Subcutaneous adipose tissue (tissue), 4 donors: Measurements from ENCODE around the gene HSPA9. TPM values are rescaled to one million over a fixed set of nuclear protein-coding genes. Genes with fewer than 3 reads are reported as not detected.

Experiments used
- CTCF ChIP-seq: fragments of 450-650 bp; IDR thresholded peaks from one replicate; pipeline ENCODE4 v1.5.1; 2016; ENCODE audit warnings: low read depth, mild to moderate bottlenecking, control low read depth, antibody characterized with exemption, moderate library complexity
- total RNA-seq, 4 donors: library from RNA; depleted of rRNA; stranded (reverse); fragments of >200 nt; gene quantifications; one replicate each; pipeline ENCODE4 v1.1.0, GENCODE V29; 2016

The HSPA9 gene
- total RNA-seq, 4 donors from 2014 or later: 170 to 197 (median 185) TPM

GRCh38 chr5:138594305-138595058 lies 19.3 kb upstream of the HSPA9 start:
- no peak for TF ChIP-seq CTCF

DNA sequence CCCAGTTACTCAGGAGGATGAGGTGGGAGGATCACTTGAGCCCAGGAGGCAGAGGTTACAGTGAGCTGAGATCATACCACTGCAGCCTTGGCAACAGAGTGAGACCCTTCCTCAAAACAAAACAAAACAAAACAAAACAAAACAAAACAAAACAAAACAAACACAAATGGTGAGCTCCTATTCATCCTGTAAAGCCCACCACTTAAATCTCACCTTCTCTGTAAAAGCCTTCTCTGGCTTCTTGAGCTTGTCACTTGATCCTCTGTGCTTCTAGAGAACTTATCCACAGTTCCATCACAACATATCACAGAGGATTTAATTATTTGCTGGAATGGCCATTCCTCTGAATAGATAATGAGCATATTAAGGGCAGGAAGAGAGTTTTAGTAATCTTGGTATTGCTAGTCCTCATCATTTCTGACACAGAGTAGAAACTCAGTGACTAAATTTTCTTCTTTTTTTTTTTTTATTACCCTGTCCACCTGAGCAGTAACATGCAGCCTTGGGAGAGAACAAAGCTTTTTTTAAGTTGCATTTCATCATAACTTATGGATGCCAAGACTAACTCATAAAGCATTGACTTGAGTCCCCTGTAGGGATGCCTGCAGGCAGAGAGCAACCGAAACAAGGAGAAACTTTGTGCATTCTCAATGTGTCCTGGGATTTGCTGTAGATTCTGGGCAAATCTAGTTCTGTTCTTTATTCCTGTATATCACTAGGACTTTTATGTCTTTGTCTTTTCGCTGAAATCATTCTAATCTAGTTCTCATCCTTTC lies 13.0 kb upstream of the HSPA9 start:
- no peak for TF ChIP-seq CTCF

GRCh38 chr5:138585157-138585556 lies 10.0 kb upstream of the HSPA9 start:
- no peak for TF ChIP-seq CTCF

- no peak for TF ChIP-seq CTCF
These were observed 8.9 kb upstream of the HSPA9 start for GRCh38 chr5:138583984-138584637.

- no peak for TF ChIP-seq CTCF
These were observed 7.8 kb upstream of the HSPA9 start for GRCh38 chr5:138582959-138583358.

DNA sequence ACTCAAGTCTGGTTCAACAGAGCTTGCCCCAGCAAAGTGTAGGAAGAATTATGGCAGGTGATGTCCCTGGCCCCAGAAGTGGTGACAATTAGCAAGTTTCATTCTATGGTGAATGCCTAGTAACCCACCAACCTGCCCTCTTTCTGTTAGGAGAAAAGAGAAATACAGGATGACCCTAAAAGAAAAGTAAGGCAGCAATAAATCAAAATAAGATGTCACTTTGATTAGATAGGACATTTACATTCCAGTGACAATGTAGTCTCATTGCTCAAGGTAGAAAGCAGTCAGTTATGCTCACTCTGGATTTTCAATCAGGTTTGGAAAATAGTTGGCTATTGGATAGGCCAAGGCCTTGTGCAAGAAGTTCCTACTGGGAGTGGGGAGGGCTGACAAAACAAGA lies 5.6 kb upstream of the HSPA9 start:
- TF ChIP-seq CTCF: no peak

DNA sequence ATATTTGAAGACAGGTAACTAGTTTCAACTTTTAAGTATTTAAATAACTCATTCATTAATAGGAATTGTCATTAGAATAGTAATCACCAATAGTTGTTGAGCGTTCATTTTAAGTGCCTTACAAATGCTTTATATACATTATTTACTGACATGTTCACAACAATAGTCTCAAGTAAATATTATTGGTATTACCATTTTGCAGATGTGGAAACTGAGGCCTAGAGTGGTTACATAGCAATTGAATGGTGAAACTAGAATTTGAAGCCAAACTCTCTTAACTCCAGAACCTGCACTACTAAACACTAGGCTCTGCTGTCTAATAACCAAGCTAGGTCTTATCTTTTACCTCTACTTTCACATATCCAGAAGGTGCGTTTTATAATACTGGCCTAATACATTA lies 4.8 kb upstream of the HSPA9 start:
- TF ChIP-seq CTCF: no peak
